Stimulated activated CD4-positive, alpha-beta T cell treated with anti-CD3 and anti-CD28 coated beads, Interleukin-1b, Interleukin-23, amount 100 ng/mL, for 24 hours (primary cell): Measurements from ENCODE around the gene TTC39C.

Experiments used
- DNase-seq, 4 experiments: peaks; one replicate each; pipeline ENCODE4 v3.0.0-alpha.2; 2020; ENCODE audit warnings: low read depth in 4 of 4, low spot score in 1 of 4

TTC39C gene

DNA sequence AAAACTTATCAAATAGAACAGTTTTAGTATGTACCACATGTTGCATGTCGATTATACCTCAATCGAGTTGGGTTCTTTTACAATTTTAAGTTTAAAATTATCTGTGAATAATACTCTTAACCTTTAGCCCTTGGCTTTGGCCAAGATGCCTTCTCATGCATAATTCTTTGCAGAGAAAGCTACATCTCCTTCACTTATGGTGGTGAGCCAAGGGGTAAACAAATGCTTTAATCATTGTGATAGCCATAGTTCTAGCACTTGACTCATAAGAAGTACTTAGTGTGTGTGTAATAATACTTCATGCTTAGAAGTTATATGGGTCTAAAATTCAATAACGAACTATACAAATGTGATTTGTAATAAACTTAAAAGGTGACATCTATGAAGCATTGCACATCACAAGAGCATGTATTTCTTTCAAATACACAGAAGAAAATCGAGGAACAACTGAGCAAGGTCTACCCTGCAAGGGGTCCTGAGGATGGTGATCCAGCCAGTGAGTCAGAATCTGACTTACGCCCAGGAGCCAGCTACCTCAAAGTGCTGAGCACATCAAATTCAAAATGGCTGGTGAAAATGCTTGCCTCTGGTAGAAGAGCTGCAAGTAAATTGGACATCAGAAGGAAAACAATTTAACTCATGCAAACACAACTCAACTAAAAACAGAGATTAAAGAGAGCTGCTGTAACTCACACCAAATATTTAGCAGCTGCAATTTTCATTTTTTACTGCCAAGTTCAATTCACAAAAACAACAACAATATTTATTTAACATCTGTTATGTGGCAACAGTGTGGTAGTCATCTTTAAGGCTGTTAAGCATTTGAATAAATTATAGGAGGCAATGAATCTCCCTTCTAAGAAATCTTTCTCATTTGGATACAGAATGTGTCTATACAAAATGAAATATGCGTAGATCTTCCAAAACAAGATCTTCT is 23.8 kb upstream of the TTC39C start:
- DNase-seq = no peak

GRCh38 chr18:23992089-23992940 is 22.2 kb upstream of the TTC39C start:
- no peak for DNase-seq

- no peak for DNase-seq
Measured at GRCh38 chr18:23992941-23993280, 21.6 kb upstream of the TTC39C start.

- no peak for DNase-seq
Measured at GRCh38 chr18:23994361-23994902, 20.1 kb upstream of the TTC39C start.

GRCh38 chr18:23995180-23995579 is 19.4 kb upstream of the TTC39C start:
- no peak for DNase-seq

- DNase-seq = no peak
Measured at GRCh38 chr18:23998018-23998417, 16.5 kb upstream of the TTC39C start.

GRCh38 chr18:23998820-23999219 is 15.7 kb upstream of the TTC39C start:
- no peak for DNase-seq

GRCh38 chr18:24000613-24001490 is 13.7 kb upstream of the TTC39C start:
- no peak for DNase-seq

GRCh38 chr18:24002479-24002878 is 12.1 kb upstream of the TTC39C start:
- DNase-seq = no peak

DNA sequence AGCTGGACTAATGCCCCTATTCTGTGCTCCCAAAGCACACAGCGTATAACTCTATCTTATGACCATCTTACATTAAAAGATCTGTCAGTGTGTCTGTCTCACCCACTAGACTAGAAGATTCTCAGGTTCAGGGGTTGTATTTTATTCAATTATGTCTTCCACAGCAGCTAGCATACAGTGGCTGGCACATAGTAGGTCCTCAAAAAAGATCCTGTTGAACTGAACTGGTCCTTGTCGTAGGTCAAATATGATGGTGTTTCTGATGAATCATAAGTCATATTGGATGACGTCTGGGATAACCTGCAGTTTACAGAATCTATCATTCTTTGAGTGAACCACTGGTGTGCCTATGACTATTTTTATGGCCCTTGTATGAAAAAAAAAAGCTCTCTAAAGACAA is 11.3 kb upstream of the TTC39C start:
- DNase-seq = no peak

DNA sequence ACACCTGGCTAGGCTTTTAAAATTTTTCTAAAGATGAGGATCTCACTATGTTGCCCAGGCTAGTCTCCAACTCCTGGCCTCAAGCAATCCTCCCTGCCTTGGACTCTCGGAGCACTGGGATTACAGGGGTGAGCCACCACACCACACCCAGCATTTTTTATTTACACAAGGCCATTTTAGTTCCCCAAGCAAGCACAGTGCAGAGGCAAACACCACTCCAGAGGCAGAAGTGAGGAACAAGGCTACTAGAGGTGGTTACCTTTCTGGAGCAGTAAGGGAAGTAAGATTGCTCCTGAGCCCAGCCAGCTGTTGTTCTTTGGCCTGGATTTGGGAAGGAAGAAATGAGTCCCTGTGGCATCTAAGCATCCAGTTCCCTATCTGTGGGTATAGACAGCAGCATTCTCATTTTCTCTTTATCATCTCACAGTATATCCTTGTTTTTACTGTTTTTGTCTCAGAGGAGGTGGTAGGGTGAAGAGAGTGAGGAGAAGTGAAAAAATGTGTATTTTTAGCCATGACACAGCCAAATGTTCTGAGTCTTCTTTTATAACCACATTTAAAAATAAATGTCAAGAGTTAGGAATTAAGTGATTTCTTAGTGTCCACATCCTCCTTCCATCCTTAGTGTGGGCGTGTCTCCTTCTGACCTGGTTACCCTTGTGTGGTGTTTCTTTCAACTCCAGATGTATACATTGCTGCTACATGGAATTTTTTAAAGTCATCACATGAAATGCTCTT is 10.5 kb upstream of the TTC39C start:
- no peak for DNase-seq

- DNase-seq = no peak
Measured at GRCh38 chr18:24006712-24007313, 7.7 kb upstream of the TTC39C start.

DNA sequence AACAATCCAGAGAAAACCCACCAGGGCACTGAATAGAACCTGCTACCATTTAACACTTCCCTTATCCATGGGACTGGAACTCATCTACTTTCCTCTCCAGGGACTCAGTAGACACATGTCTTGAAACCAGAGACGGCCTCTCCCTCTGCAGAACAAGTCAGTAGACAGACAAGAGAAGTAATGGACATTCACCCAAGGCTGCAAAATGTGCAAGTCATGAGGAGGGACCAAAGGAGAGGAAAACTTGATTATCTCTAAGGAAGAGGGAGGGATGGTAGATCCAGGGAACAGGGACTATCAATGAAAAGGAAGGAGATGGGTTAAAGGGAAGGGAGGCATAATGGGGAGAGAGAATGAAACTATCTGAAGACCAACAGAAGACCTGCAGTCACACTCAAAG is 5.3 kb upstream of the TTC39C start:
- no peak for DNase-seq

DNA sequence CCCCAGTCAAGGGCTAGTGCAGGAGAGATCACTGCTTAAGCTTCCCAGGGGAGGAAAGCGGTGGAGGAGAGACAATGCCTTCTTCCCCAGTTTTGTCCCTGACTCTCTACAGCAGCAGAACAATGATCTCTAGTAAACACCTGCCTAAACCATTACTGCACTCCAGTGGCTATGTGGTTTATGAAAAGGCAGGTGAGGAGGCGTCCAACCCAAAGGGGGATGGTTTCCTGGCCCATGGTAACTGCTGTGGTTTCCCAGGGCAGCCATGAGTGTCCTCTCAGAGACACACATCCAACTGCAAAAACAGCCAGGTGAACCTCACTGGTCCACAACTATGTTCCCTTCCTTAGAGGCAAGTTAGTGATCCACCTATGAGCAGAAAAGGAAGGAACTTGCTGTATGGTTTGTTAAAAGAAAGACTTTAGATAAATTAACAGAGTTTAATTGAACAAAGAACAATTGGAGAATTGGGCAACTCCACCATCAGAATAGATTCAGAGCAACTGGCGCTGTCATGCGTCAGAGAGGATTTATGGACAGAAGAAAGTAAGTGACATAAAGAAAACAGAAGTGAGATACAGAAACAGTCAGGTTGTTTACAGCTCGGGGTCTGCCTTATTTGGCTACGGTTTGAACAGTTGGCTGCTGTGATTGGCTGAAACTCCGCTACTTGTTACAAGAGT is 4.8 kb upstream of the TTC39C start:
- DNase-seq = no peak

DNA sequence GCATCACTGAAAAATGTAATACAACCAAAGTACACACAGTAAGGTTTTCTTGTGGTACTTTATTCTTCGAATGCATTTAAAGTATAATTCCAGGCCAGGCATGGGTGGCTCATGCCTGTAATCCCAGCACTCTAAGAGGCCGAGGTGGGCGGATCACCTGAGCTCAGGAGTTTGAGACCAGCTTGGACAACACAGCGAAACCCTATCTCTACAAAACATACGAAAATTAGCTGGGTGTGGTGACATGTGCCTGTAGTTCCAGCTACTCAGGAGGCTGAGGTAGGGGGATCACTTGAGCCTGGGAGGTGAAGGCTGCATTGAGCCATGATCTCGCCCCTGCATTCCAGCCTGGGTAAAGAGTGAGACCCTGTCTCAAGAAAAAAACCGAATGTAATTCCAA is 3.9 kb upstream of the TTC39C start:
- no peak for DNase-seq

DNA sequence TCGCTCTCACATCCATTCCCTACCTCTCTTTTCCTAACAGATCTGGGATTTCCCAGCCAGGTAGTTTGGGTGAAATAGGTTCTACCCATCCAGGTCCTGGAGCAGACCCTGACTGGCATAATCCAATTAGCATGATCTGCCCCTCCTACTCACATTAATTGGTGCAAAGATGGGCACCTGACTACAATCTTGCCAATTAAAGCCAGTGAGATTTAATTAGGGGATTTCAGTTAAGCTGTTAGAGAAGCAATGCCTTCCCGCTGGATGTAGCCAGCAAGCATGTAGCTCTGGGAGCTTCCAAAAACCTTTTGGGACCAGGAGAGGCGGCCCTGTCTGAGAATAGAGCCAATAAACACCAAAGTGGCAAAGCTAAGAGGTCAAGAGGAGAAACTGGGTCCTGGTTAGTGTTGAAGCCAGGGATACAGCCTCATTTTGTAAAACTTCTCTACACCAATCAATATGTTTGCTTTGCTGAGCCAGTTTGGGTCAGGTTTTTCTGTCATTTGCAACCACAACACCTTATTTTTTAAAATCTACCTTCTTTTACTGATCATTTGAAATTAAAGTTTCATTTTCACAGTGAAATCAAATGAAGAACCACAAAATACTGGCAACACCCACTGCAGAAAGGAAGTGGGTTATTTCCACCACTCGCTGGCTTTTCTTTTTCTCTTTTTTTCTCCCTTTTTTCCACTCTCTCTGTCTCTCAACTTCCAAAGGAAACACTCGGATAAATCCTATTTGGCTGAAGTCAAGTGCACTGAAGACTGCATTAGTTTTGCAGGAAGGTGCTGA is 3.2 kb upstream of the TTC39C start:
- no peak for DNase-seq

- no peak for DNase-seq
Measured at GRCh38 chr18:24013051-24013450, 1.5 kb upstream of the TTC39C start.

DNA sequence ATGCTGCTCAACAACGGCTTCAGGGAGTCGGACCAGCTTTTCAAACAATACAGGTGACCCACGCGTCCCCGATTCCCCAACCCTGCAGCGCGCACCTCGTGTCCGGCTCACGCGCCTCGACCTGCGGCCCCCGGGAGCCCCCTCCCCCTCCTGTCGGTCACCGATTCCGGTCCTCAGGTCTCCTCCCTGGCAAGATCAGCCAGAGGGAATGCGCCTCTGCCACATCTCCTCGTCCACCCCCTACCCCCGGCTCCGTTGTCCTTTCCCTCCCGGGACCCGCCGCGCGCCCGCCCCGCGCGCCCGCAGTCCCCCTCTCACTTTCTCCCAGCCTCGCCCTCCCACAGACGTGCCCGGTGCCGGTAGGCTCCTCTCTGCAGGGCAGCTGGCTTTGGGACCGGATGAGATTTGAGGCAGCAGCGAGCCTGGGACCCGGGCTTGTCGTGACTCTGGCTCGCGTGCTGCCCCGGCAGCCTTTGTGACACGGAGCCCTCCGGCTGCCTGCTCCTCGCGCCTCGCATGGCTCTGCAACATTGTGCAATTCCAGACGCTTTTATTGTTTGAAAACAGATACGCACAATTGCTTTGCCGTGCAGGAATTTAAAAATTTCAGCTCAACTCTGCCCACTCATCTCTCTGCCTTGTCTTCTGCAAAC is 558 bp downstream of the TTC39C start:
- no peak for DNase-seq
